HuH-7 (cell line): ENCODE measurements around the gene KIAA0232.
"Not testable (repeated sequence)": the region's sequence is repeated elsewhere in the genome, so short reads cannot be mapped to it uniquely, and the experiment has no call there.

Source experiments
- DNase-seq: peaks from one replicate; pipeline ENCODE4 v3.0.0; 2011; ENCODE audit warnings: low spot score

The KIAA0232 gene

DNA sequence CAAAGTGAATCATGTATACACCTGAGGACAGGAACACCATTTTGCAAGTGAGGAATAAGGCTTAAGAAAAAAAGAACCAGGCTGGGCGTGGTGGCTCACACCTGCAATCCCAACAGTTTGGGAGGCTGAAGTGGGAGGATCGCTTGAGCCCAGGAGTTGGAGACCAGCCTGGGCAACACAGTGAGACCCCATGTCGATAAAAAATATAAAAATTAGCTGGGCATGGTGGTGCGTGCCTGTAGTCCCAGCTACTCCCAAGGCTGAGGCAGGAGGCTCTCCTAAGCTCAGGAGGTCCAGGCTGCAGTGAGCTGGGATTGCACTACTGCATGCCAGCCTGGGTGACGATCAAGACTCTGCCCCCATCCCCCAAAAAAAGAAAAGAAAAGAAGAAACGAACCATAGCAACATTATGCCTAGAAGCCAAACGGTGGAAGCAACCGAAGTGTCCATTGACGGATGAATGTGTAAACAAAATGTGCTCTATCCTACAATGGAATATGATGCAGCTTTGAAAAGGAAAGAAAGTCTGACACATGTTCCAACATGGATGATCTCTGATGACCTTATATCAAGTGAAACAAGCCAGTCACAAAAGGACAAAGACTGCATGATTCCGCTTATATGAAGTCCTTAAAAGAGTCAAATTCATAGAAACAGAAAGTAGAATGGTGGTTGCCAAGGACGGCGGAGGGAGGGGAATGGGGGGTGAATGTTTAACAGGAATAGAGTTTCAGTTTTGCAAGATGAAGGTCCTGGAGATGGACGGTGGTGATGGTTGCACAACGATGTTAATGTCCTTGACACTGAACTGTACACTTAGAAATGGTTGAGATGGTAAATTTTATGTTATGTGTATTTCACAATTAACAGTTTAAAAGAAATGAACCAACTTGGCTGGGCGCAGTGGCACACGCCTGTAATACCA, 8.6 kb upstream of the KIAA0232 start:
- no peak for DNase-seq

- no peak for DNase-seq
These were observed 6.8 kb upstream of the KIAA0232 start for GRCh38 chr4:6775746-6776145.

- no peak for DNase-seq
These were observed 5.4 kb upstream of the KIAA0232 start for GRCh38 chr4:6776920-6777635.

DNA sequence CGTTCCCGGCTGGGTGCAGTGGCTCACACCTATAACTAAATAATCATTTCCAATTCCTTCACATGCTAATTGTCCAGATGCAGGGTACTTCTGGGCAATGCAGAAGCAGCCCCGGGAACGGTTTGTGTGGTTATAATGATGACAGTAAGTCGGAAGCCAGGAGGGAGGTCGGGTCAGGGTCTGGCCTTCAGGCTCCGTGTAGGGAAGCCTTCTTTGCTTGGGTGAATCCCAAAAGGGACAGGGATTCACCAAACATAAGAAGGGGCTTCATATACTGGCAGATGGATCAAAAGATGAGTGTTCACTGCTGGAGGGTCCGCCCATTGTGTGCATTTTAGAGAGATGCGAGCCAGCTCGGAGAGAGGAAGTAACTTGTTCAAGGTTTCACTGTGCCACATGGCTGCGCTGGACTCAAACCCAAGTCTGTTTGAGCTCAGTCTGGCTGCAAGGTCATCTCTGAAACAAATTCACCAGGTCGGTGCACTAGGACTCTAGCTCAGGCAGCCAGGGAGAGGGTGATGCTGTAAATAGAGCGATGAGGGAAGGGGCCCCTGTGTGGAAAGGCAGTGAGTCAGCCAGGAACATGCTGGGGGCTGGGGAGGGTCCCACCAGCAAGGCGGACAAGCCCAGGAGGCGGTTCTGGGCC, 4.8 kb upstream of the KIAA0232 start:
- no peak for DNase-seq

- no peak for DNase-seq
These were observed 4.1 kb upstream of the KIAA0232 start for GRCh38 chr4:6778435-6778834.

DNA sequence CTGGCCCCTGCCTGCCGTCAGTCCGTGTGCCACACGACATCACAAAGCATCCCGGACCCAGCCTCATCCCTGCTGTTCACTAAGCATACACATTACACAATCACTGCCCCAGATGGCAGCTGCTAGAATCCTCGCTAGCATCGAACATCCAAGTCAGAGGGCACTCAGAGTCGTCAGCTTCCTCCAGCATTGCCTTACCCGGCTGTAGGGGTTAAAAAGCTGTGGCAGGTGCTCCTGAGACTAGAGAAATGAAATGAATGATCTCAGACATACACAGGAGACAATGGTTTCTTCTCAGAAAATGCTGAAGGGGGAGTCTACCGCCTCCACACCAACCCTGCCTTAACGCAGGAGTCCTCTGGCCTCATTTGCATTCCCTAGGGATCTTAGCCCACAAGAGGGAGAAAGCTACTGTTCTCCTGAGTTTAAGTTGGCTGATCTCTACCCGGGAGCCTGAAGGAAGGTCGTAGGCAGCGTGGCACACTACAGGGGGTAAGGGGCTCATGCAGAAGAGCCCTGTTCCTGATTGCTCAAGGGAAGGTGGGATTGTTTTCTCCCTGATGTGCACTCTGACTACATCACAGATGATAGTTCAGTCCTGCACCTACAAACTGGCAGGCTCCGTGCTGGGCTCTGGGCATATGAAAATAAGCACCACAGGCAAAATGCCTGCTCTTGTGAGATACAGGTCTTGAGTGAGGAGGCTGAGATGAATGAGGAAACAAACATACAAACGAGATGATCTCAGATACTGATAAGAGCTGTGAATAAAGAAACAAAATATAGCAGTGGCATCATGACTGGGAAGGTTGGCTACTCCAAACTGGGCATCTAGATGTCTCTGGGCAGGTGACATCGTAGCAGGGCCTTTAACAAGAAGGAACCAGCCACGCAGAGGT, 2.6 kb upstream of the KIAA0232 start:
- DNase-seq, result peak; percentile 68

GRCh38 chr4:6781113-6781512, 1.4 kb upstream of the KIAA0232 start:
- DNase-seq, result no peak

- DNase-seq, result no peak
These were observed 966 bp upstream of the KIAA0232 start for GRCh38 chr4:6781561-6781960.

DNA sequence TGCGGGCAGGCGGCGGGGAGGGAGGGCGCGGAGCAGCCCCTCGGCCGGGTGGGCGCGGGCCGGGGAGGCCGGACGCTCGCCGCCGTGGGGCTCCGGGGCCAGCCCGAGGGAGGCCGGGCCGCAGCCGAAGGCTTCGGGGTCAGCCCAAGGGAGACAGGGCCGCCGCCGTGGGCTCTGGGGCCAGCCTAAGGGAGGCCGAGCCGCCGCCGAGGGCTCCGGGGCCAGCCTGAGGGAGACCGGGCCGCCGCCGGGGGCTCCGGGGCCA, 251 bp downstream of the KIAA0232 start:
- DNase-seq, result no peak

DNA sequence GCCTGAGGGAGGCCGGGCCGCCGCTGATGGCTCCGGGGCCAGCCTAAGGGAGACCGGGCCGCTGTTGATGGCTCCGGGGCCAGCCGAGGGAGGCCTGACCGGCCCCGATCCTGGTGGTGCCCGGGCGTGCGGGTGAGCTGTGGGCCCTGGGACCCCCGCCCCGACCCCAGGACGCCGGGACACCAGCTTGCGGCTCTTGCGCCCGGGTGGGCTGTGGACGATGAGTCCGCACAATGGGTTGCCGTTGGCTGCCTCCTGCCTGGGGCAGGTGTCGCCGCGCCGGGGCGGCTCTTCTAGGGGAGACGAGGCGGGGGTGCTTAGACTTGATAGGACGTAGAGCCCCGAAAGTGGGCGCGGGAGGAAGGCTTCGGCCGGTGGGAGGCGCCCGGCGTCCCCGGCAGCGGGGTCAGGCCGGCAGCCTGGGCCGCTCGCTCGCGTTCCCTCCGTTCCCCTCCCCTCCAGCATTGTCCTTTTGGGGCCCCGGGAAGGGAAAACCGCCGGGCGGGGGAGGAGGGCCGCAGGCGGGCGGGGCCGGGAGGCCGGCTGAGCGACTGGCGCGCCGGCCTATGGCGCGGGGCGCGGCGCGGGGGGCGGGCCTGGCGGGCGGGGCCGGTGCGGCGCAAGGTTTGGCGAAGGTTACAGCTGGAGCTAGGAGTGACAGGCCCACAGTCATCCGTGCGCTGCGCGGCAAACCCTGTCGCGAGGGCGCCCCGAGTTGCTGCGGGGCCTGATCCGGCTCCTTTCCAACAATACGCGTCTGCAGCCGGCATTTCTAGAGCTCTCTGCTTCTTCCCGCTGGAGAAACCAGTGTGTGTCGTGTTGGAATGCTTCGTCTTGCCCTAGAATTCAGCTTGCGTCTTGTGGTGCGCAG, 819 bp downstream of the KIAA0232 start:
- peak; percentile 91 for DNase-seq

DNA sequence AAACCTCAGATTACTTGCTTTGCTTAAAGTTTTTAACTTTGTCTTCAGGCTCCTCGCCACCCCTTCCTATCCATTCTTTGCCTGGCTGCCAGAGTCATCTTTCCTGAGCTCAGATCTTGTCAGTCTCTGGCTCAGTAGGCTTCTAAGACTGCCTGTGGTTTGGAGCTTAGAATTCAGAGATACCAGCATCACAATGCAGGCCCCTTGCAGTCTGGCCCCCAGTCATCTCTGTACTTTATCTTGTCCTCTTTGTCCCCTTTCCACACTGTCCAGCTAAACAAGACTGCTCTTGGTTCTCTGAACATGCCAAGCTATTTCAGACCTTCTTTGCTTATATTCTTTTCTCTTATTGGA, 3.0 kb downstream of the KIAA0232 start:
- DNase-seq, result no peak

GRCh38 chr4:6788123-6788522, 5.6 kb downstream of the KIAA0232 start:
- no peak for DNase-seq

DNA sequence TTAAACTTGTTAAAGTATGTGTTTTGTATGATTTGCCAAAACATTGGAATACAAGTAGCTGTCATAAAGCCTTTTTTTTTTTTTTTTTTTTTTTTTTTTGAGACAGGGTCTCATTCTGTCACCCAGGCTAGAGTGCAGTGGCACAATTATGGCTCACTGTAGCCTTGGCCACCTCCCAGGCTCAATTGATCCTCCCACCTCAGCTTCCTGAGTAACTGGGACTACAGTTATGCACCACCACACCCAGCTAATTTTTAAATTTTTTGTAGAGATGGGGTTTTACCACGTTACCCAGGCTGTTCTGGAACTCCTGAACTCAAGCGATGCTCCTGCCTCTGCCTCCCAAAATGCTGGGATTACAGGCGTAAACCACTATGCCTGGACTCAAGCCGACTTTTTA, 8.7 kb downstream of the KIAA0232 start:
- not testable (repeated sequence) for DNase-seq

- DNase-seq, result not testable (repeated sequence)
These were observed 9.3 kb downstream of the KIAA0232 start for GRCh38 chr4:6791796-6792195.

DNA sequence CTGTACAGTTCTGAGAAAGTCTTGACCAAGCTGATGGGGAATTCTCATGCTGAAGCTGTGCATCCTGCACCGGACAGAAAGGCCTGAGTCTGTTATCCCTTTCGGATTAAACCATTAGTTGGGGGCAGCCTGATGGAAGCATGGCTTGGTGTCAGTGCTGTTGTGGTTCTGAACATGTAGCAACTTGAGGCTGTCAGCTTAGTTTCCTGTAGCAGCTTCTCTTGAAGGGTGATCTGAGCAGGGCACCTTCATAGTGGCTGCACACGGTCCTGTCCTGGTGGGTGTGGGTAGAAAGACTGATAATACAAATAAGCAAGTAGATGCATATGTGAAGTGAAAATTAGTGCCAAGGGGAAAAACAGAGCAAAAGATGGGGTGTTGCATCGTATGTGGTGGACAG, 11.7 kb downstream of the KIAA0232 start:
- DNase-seq, result no peak

DNA sequence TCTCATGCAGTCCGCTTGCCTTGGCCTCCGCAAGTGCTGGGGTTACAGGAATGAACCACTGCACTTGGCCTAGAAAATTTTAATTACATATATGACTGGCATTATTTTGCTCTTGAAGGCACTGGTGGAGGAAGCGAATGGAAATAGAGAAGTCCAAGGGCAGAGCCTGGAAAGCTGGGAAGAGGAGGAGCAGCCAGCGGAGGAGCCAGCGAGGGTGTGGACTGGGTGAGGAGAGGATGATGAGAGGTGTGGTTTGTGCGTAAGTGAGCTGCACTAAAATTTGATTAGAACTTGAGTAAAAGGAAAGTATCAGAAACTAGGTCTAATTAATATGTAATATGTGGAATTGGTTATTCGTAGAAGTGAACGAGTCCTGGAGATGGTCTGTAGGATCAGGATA, 13.3 kb downstream of the KIAA0232 start:
- DNase-seq, result no peak

DNA sequence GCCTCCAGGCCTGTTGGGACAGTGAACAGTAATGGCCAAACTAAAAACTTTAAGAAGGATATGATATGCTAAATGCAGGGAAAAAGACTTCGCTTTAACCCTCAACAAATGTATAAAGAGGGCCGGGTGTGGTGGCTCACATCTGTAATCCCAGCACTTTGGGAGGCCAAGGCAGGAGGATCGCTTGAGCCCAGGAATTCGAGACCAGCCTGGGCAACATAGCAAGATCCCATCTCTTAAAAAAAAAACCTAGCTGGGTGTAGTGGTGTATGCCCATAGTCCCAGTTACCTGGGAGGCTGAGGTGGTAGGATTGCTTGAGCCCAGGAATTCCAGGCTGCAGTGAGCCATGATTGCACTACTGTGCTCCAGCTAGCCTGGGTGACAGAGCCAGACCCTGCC, 14.8 kb downstream of the KIAA0232 start:
- DNase-seq, result not testable (repeated sequence)

GRCh38 chr4:6799091-6799490, 16.6 kb downstream of the KIAA0232 start:
- no peak for DNase-seq

GRCh38 chr4:6802025-6802424, 19.5 kb downstream of the KIAA0232 start:
- no peak for DNase-seq

GRCh38 chr4:6802626-6803025, 20.1 kb downstream of the KIAA0232 start:
- no peak for DNase-seq

- no peak for DNase-seq
These were observed 20.7 kb downstream of the KIAA0232 start for GRCh38 chr4:6803246-6803645.
